Ishikawa (cell line): ENCODE data around the gene RARB.

Experiments
- CEBPB ChIP-seq: IDR thresholded peaks from 2 replicates; pipeline ENCODE4 v1.6.1; 2012
- CREB1 ChIP-seq: IDR thresholded peaks from 2 replicates; pipeline ENCODE4 v1.6.1; 2012; ENCODE audit warnings: low read depth
- EGR1 ChIP-seq: IDR thresholded peaks from 2 replicates; pipeline ENCODE4 v1.6.1; 2012
- EP300 ChIP-seq: IDR thresholded peaks from 2 replicates; pipeline ENCODE4 v1.6.1; 2012; ENCODE audit warnings: borderline replicate concordance
- FOXM1 ChIP-seq: IDR thresholded peaks from 2 replicates; pipeline ENCODE4 v1.6.1; 2012; ENCODE audit warnings: low read depth, borderline replicate concordance
- NFIC ChIP-seq: IDR thresholded peaks from 2 replicates; pipeline ENCODE4 v1.6.1; 2012
- RAD21 ChIP-seq: IDR thresholded peaks from 2 replicates; pipeline ENCODE4 v1.6.1; 2012; ENCODE audit warnings: low read depth
- TAF1 ChIP-seq: IDR thresholded peaks from 2 replicates; pipeline ENCODE4 v1.6.1; 2012; ENCODE audit warnings: low read depth, mild to moderate bottlenecking
- TCF12 ChIP-seq: IDR thresholded peaks from 2 replicates; pipeline ENCODE4 v1.6.1; 2012; ENCODE audit warnings: low read depth
- TEAD4 ChIP-seq: IDR thresholded peaks from 2 replicates; pipeline ENCODE4 v1.6.1; 2012
- USF1 ChIP-seq: IDR thresholded peaks from 2 replicates; pipeline ENCODE4 v1.6.1; 2012
- YY1 ChIP-seq: IDR thresholded peaks from 2 replicates; pipeline ENCODE4 v1.6.1; 2012; ENCODE audit warnings: low read depth
- ZBTB7A ChIP-seq: IDR thresholded peaks from 2 replicates; pipeline ENCODE4 v1.6.1; 2012; ENCODE audit warnings: low read depth
- TF ChIP-seq, protein P1 (sequence below): IDR thresholded peaks from 2 replicates; pipeline ENCODE4 v1.6.1; 2012; ENCODE audit warnings: low read depth, mild to moderate bottlenecking
- TF ChIP-seq, protein P2 (sequence below): IDR thresholded peaks from 2 replicates; pipeline ENCODE4 v1.6.1; 2012

Gene RARB

GRCh38 chr3:25571285-25571684 lies 143.2 kb downstream of the RARB start:
- TF ChIP-seq TAF1: no peak
- TF ChIP-seq EGR1: no peak
- TF ChIP-seq, protein P1, sequence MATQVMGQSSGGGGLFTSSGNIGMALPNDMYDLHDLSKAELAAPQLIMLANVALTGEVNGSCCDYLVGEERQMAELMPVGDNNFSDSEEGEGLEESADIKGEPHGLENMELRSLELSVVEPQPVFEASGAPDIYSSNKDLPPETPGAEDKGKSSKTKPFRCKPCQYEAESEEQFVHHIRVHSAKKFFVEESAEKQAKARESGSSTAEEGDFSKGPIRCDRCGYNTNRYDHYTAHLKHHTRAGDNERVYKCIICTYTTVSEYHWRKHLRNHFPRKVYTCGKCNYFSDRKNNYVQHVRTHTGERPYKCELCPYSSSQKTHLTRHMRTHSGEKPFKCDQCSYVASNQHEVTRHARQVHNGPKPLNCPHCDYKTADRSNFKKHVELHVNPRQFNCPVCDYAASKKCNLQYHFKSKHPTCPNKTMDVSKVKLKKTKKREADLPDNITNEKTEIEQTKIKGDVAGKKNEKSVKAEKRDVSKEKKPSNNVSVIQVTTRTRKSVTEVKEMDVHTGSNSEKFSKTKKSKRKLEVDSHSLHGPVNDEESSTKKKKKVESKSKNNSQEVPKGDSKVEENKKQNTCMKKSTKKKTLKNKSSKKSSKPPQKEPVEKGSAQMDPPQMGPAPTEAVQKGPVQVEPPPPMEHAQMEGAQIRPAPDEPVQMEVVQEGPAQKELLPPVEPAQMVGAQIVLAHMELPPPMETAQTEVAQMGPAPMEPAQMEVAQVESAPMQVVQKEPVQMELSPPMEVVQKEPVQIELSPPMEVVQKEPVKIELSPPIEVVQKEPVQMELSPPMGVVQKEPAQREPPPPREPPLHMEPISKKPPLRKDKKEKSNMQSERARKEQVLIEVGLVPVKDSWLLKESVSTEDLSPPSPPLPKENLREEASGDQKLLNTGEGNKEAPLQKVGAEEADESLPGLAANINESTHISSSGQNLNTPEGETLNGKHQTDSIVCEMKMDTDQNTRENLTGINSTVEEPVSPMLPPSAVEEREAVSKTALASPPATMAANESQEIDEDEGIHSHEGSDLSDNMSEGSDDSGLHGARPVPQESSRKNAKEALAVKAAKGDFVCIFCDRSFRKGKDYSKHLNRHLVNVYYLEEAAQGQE: no peak

GRCh38 chr3:25572336-25572735 lies 144.3 kb downstream of the RARB start:
- TF ChIP-seq USF1: no peak

DNA sequence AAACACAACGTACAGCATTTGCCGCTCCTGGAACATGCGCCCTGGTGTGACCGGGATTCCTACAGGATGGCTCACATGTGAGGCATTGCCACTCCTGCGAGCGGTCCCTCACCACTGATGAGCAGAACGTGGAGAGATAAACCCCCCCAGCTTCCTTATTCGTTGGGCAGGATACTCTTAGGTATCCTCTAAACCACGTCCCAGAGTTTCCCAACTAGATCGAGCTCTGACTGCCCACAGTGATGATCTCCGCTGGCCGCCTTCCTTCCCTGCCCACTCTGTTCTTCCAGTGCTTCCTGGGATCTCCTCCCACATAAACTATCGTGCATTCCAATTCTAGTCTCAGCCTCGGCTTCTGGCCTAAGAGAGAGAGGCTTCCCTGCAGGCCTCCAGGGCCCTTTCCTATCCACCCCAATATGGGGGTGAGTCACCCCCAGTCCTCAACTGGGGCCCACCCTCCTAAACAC lies 144.9 kb downstream of the RARB start:
- TF ChIP-seq FOXM1 (no peak), TAF1 (no peak), RAD21 (no peak), NFIC (no peak), USF1 (no peak), TEAD4 (no peak), EP300 (no peak), EGR1 (no peak)
- TF ChIP-seq, protein P1: no peak

- TF ChIP-seq TAF1 (no peak), CREB1 (no peak), CEBPB (no peak), TEAD4 (no peak), USF1 (no peak), RAD21 (no peak), NFIC (no peak), ZBTB7A (no peak), EGR1 (no peak), EP300 (no peak), YY1 (no peak), FOXM1 (no peak)
- TF ChIP-seq, protein P1: no peak
- TF ChIP-seq, protein P2, sequence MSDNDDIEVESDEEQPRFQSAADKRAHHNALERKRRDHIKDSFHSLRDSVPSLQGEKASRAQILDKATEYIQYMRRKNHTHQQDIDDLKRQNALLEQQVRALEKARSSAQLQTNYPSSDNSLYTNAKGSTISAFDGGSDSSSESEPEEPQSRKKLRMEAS: no peak
Measured at GRCh38 chr3:25573386-25574171, 145.5 kb downstream of the RARB start.

DNA sequence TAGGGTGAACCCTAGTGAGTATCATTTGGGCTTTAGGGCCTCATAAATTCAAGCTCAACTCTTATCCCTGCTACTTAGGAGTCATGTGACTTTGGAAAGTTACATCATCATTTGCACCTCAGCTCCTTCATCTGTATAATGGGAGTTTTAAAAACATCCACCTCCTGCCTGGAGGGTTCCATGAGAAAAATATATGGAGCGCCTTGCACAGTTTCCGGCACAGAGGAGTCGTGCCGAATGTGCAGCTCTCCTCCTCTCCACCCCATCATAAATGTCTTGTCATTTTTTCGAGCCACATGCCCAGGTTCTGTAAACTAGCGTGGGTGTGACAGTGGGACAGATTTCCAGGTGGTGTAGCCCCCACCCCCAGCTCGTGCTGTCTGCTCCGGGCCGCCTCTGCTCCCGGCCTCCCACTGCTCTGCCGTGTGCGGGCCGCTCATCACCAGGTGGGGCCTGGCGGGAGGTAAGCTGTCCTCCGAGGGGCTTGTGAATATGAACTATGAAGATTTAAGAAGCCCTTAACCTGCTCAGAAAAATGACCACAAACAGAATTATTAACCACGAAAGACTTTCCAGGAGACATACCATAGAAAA lies 146.2 kb downstream of the RARB start:
- TF ChIP-seq ZBTB7A (no peak), EP300 (no peak), NFIC (no peak), RAD21 (no peak), CREB1 (no peak), TAF1 (no peak), TEAD4 (no peak), YY1 (no peak), EGR1 (no peak), USF1 (no peak), FOXM1 (no peak), TCF12 (no peak), CEBPB (no peak)
- TF ChIP-seq, protein P1: no peak
- TF ChIP-seq, protein P2: no peak
